ENCODE results near the gene PABPN1L. TPM values are rescaled to one million over a fixed set of nuclear protein-coding genes. Genes with fewer than 3 reads are reported as not detected.
A peak's percentile ranks its signal among the peaks of the same experiment; 100 is the strongest.

PABPN1L gene
- total and polyA plus RNA-seq, 9 of the 15 experiments (the other 6 are each of a cell fraction or from before 2014, with no cell fraction given): 0.11 to 0.32 TPM; not detected in 7

DNA sequence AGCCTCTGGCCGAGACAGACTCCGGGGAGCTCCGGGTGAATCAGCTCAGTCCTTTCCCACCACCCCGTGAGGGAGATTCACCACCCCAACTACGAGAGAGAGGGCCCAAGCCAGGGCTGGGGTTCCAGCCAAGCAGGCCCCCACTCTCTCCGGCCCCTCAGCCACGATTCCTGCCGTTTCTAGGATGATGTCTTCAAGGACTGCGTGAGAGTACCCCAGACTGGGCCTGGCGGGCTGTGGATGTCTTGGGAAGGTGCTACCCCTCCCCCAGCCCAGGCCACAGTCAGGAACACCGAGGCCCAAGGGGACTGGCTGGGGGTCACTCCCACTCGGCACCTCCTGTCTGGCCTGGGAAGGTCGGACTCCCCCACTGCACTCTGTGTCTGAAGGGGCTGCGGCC lies 21.6 kb upstream of the PABPN1L start (continued):
- TF ChIP-seq, protein P1, sequence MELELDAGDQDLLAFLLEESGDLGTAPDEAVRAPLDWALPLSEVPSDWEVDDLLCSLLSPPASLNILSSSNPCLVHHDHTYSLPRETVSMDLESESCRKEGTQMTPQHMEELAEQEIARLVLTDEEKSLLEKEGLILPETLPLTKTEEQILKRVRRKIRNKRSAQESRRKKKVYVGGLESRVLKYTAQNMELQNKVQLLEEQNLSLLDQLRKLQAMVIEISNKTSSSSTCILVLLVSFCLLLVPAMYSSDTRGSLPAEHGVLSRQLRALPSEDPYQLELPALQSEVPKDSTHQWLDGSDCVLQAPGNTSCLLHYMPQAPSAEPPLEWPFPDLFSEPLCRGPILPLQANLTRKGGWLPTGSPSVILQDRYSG (tag; conservative IDR thresholded peaks at IDR 0.05; ENCODE audit: low read depth): no peak

DNA sequence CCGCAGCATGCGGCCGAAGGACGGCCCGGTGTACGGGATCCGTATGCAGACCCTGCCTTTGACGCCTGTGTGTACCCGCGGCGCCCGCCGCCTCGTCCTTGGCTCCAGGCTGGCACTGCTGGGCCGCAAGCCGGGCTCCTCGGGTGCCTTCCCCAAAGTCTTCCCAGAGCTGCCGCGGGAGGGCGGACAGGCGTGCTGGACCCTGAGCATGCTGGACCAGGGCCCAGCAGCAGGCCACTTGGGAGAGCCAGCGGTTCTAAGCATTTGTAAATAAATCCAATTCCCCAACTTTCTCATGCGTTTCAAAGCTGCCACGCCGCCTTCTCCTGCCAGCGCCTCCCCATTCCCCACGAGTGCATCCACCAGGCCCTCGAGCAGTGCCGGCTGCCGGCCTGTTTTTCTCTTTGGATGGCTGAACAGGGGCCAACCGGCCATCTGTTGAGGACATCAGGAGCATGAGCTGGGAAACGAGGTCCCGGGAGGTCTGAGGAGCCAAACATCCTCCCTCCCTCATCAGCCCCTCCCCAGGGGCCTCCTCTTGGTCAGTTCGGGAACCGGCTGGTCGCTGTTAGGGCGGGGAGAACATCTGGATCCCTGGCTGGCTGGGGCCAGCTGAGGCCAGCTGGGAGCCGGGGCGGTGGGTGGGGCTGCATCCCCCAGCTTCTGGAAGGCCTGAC lies 20.5 kb upstream of the PABPN1L start:
- no peaks in the 10 kb centered on the region for H4K20me1 ChIP-seq (replicated peaks; ENCODE audit: control insufficient read depth, insufficient read depth, low read length)
- ATAC-seq: no peak
- TF ChIP-seq, protein P2, sequence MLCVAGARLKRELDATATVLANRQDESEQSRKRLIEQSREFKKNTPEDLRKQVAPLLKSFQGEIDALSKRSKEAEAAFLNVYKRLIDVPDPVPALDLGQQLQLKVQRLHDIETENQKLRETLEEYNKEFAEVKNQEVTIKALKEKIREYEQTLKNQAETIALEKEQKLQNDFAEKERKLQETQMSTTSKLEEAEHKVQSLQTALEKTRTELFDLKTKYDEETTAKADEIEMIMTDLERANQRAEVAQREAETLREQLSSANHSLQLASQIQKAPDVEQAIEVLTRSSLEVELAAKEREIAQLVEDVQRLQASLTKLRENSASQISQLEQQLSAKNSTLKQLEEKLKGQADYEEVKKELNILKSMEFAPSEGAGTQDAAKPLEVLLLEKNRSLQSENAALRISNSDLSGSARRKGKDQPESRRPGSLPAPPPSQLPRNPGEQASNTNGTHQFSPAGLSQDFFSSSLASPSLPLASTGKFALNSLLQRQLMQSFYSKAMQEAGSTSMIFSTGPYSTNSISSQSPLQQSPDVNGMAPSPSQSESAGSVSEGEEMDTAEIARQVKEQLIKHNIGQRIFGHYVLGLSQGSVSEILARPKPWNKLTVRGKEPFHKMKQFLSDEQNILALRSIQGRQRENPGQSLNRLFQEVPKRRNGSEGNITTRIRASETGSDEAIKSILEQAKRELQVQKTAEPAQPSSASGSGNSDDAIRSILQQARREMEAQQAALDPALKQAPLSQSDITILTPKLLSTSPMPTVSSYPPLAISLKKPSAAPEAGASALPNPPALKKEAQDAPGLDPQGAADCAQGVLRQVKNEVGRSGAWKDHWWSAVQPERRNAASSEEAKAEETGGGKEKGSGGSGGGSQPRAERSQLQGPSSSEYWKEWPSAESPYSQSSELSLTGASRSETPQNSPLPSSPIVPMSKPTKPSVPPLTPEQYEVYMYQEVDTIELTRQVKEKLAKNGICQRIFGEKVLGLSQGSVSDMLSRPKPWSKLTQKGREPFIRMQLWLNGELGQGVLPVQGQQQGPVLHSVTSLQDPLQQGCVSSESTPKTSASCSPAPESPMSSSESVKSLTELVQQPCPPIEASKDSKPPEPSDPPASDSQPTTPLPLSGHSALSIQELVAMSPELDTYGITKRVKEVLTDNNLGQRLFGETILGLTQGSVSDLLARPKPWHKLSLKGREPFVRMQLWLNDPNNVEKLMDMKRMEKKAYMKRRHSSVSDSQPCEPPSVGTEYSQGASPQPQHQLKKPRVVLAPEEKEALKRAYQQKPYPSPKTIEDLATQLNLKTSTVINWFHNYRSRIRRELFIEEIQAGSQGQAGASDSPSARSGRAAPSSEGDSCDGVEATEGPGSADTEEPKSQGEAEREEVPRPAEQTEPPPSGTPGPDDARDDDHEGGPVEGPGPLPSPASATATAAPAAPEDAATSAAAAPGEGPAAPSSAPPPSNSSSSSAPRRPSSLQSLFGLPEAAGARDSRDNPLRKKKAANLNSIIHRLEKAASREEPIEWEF (CRISPR knock-in tag; IDR thresholded peaks at IDR 0.05): no peak
- TF ChIP-seq HDAC2 (IDR thresholded peaks at IDR 0.05) (no peak), CBFB (CRISPR knock-in tag; IDR thresholded peaks at IDR 0.05) (no peak), PML (IDR thresholded peaks at IDR 0.05; ENCODE audit: low read length) (peak; percentile 3; the same call in 1 of the 2 replicates), MEIS2 (IDR thresholded peaks at IDR 0.05; ENCODE audit: partially characterized antibody) (no peak), ZNF184 (CRISPR knock-in tag; IDR thresholded peaks at IDR 0.05) (no peak), ILK (tag; IDR thresholded peaks at IDR 0.05; ENCODE audit: borderline replicate concordance, low read depth) (no peak), MBD2 (IDR thresholded peaks at IDR 0.05; ENCODE audit: borderline replicate concordance, low read depth) (no peak), MCM3 (IDR thresholded peaks at IDR 0.05) (no peak)
- TF ChIP-seq, protein P1 (tag; conservative IDR thresholded peaks at IDR 0.05; ENCODE audit: low read depth): no peak
- TF ChIP-seq, protein P3, sequence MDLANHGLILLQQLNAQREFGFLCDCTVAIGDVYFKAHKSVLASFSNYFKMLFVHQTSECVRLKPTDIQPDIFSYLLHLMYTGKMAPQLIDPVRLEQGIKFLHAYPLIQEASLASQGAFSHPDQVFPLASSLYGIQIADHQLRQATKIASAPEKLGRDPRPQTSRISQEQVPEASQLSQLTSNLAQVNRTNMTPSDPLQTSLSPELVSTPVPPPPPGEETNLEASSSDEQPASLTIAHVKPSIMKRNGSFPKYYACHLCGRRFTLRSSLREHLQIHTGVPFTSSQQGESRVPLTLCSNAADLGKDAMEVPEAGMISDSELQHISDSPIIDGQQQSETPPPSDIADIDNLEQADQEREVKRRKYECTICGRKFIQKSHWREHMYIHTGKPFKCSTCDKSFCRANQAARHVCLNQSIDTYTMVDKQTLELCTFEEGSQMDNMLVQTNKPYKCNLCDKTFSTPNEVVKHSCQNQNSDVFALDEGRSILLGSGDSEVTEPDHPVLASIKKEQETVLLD (IDR thresholded peaks at IDR 0.05): no peak

More for the DNA sequence above, 20.5 kb upstream of the PABPN1L start:
- FAIRE-seq (no peak), DNase-seq (ENCODE audit: extremely low read depth in 1 of 4, low spot score in 3 of 4) (no peak)
- H3K27ac ChIP-seq (ENCODE audit: extremely low read depth, low read depth, low read length): no peak overlapping the region
- intact Hi-C loops (cut with micrococcal nuclease): no loop called here
- H3K79me2 ChIP-seq (ENCODE audit: control insufficient read depth, insufficient read depth, low read length): peaks cover 23% of the 10 kb centered on the region
- peaks cover 0 to 71% of the 10 kb centered on the region in 2 experiments; a peak in 3 of 5 replicates for H3K4me1 ChIP-seq (replicated peaks in 1 of 2; ENCODE audit: control insufficient read depth in 2 of 2, insufficient read depth in 2 of 2, low read length in 2 of 2)
- H3K27me3 ChIP-seq (ENCODE audit: control insufficient read depth in 2 of 2, insufficient read depth in 2 of 2, low read length in 2 of 2): no peaks in the 10 kb centered on the region
- no peak overlapping the region for H3K4me3 ChIP-seq
- 95% methylated on average over 28 of the region's 39 CpGs for WGBS (ENCODE audit: insufficient coverage, low coverage, missing lambda C conversion rate)
- H3K9me3 ChIP-seq (replicated peaks; ENCODE audit: control insufficient read depth, insufficient read depth, low read depth, low read length): peaks cover 25% of the 10 kb centered on the region
- no TSS peak for BruUV-seq (replicated peaks)
- H2AFZ ChIP-seq (ENCODE audit: low read depth, low read length): no peak overlapping the region
- ChIA-PET POLR2A (interaction anchor here (1.0 kb wide), 1 partner anchor 14 kb away, joined by 3 read pairs; no protein-coding TSS in a partner anchor), CTCF (ENCODE audit: low intra/inter-chr PET ratio) (no interaction called here)
- no peak overlapping the region; a peak in 1 of 4 replicates for H3K9ac ChIP-seq (ENCODE audit: insufficient read depth in 1 of 2, low read depth in 2 of 2, low read length in 2 of 2)
- in situ Hi-C loops (cut with MboI): no loop called here
- H3K4me2 ChIP-seq (ENCODE audit: insufficient read depth, low read length): no peak overlapping the region
- H3K36me3 ChIP-seq (ENCODE audit: control insufficient read depth, insufficient read depth, low read length): peaks cover 95% of the 10 kb centered on the region
- H3K9me1 ChIP-seq (ENCODE audit: control insufficient read depth, insufficient read depth, low read length): no peaks in the 10 kb centered on the region

Data from K562 (cell line).